ENCODE data around the gene GRIK2. TPM values are rescaled to one million over a fixed set of nuclear protein-coding genes. Genes with fewer than 3 reads are reported as not detected.
"Not testable (repeated sequence)": the region's sequence is repeated elsewhere in the genome, so short reads cannot be mapped to it uniquely, and the experiment has no call there.

Gene GRIK2
- total RNA-seq, 1 donor from 2014 or later, result 14.3 TPM

- peak; percentile 15 for DNase-seq (ENCODE audit: low read depth)
These were observed 232.8 kb downstream of the GRIK2 start for GRCh38 chr6:101626269-101626668.

- no peak for DNase-seq (ENCODE audit: low read depth)
These were observed 237.4 kb downstream of the GRIK2 start for GRCh38 chr6:101630941-101631340.

- no peak for DNase-seq (ENCODE audit: low read depth)
These were observed 239.6 kb downstream of the GRIK2 start for GRCh38 chr6:101633081-101633480.

GRCh38 chr6:101638865-101639264, 245.4 kb downstream of the GRIK2 start:
- DNase-seq (ENCODE audit: low read depth), result not testable (repeated sequence)

- no peak for DNase-seq (ENCODE audit: low read depth)
These were observed 246.6 kb downstream of the GRIK2 start for GRCh38 chr6:101640131-101640530.

GRCh38 chr6:101645770-101646169, 252.3 kb downstream of the GRIK2 start:
- DNase-seq (ENCODE audit: low read depth), result no peak

GRCh38 chr6:101650402-101651100, 257.0 kb downstream of the GRIK2 start:
- DNase-seq (ENCODE audit: low read depth), result no peak

GRCh38 chr6:101652079-101652478, 258.6 kb downstream of the GRIK2 start:
- DNase-seq (ENCODE audit: low read depth), result no peak

GRCh38 chr6:101655109-101655508, 261.6 kb downstream of the GRIK2 start:
- no peak for DNase-seq (ENCODE audit: low read depth)

- DNase-seq (ENCODE audit: low read depth), result no peak
These were observed 268.8 kb downstream of the GRIK2 start for GRCh38 chr6:101662111-101662897.

GRCh38 chr6:101663100-101663499, 269.6 kb downstream of the GRIK2 start:
- no peak for DNase-seq (ENCODE audit: low read depth)

GRCh38 chr6:101666256-101666655, 272.7 kb downstream of the GRIK2 start:
- peak; percentile 72 for DNase-seq (ENCODE audit: low read depth)

GRCh38 chr6:101668496-101669030, 275.1 kb downstream of the GRIK2 start:
- no peak for DNase-seq (ENCODE audit: low read depth)

- DNase-seq (ENCODE audit: low read depth), result no peak
These were observed 282.7 kb downstream of the GRIK2 start for GRCh38 chr6:101676187-101676586.

GRCh38 chr6:101682937-101683336, 289.4 kb downstream of the GRIK2 start:
- DNase-seq (ENCODE audit: low read depth), result no peak

GRCh38 chr6:101683884-101684283, 290.4 kb downstream of the GRIK2 start:
- no peak for DNase-seq (ENCODE audit: low read depth)

GRCh38 chr6:101686653-101687052, 293.1 kb downstream of the GRIK2 start:
- no peak for DNase-seq (ENCODE audit: low read depth)

GRCh38 chr6:101689156-101689555, 295.6 kb downstream of the GRIK2 start:
- DNase-seq (ENCODE audit: low read depth), result no peak

- DNase-seq (ENCODE audit: low read depth), result no peak
These were observed 296.2 kb downstream of the GRIK2 start for GRCh38 chr6:101689695-101690094.

- DNase-seq (ENCODE audit: low read depth), result no peak
These were observed 307.1 kb downstream of the GRIK2 start for GRCh38 chr6:101700655-101701054.

GRCh38 chr6:101703311-101703710, 309.8 kb downstream of the GRIK2 start:
- DNase-seq (ENCODE audit: low read depth), result no peak

GRCh38 chr6:101705866-101706265, 312.4 kb downstream of the GRIK2 start:
- DNase-seq (ENCODE audit: low read depth), result no peak
